Liver (tissue), 9 donors: ENCODE measurements around the gene CABLES1. TPM values are rescaled to one million over a fixed set of nuclear protein-coding genes. Genes with fewer than 3 reads are reported as not detected.

Experiments used
- DNase-seq: peaks from one replicate; pipeline ENCODE4 v3.0.0-alpha.2; 2017; ENCODE audit warnings: low spot score
- H3K27ac ChIP-seq, 2 donors: one replicate each; pipeline ENCODE4 v1.7.0; 2013; ENCODE audit warnings: inconsistent platforms in 2 of 2, low read length in 2 of 2, control low read depth in 1 of 2, low read depth in 1 of 2, mild to moderate bottlenecking in 1 of 2
- H3K27me3 ChIP-seq, 4 donors: one replicate each; pipeline versions ENCODE4 v1.6.1 to v1.7.0; 2013; ENCODE audit warnings: low read length in 3 of 4, inconsistent platforms in 1 of 4, mild to moderate bottlenecking in 1 of 4, moderate library complexity in 1 of 4; ENCODE audit not compliant: control insufficient read depth in 4 of 4, insufficient read depth in 4 of 4
- H3K36me3 ChIP-seq, 4 donors: one replicate each; pipeline versions ENCODE4 v1.6.1 to v1.7.0; 2013; ENCODE audit warnings: low read length in 3 of 4, mild to moderate bottlenecking in 3 of 4, low read depth in 1 of 4, moderate library complexity in 1 of 4; ENCODE audit not compliant: control insufficient read depth in 4 of 4, insufficient read depth in 3 of 4
- H3K4me1 ChIP-seq, 4 donors: one replicate each; pipeline versions ENCODE4 v1.6.1 to v1.7.0; 2013; ENCODE audit warnings: low read length in 3 of 4, mild to moderate bottlenecking in 3 of 4, moderate library complexity in 1 of 4; ENCODE audit not compliant: control insufficient read depth in 4 of 4, insufficient read depth in 4 of 4
- H3K4me3 ChIP-seq, 3 donors: one replicate each; pipeline versions ENCODE4 v1.6.1 to v1.7.0; 2013; ENCODE audit warnings: low read length in 3 of 3, control low read depth in 1 of 3, low read depth in 1 of 3, mild to moderate bottlenecking in 1 of 3
- H3K9ac ChIP-seq, 2 donors: one replicate each; pipeline ENCODE4 v1.7.0; 2013; ENCODE audit warnings: low read length in 2 of 2, mild to moderate bottlenecking in 2 of 2, moderate library complexity in 2 of 2, control low read depth in 1 of 2, low read depth in 1 of 2
- H3K9me3 ChIP-seq, 4 donors: one replicate each; pipeline versions ENCODE4 v1.6.1 to v1.7.0; 2013; ENCODE audit warnings: low read length in 3 of 4; ENCODE audit not compliant: control insufficient read depth in 4 of 4
- CTCF ChIP-seq: fragments of 150-350 bp; IDR thresholded peaks from 2 replicates; pipeline ENCODE4 v1.5.1; 2017; ENCODE audit warnings: improper control_type of control experiment, low read depth, low read length; ENCODE audit not compliant: missing input control
- EGR1 ChIP-seq, 2 donors: IDR thresholded peaks; 2 replicates each; pipeline ENCODE4 v1.6.1; 2016 to 2018; ENCODE audit warnings: antibody characterized with exemption in 2 of 2, low read depth in 2 of 2
- FOXA1 ChIP-seq: IDR thresholded peaks from 2 replicates; pipeline ENCODE4 v1.6.1; 2016; ENCODE audit warnings: antibody characterized with exemption
- HNF4A ChIP-seq, 2 donors: conservative IDR thresholded peaks; 2 replicates each; pipeline ENCODE4 v1.6.1; 2016; ENCODE audit warnings: antibody characterized with exemption in 2 of 2, mild to moderate bottlenecking in 2 of 2
- HNF4G ChIP-seq: IDR thresholded peaks from 2 replicates; pipeline ENCODE4 v1.6.1; 2016; ENCODE audit warnings: antibody characterized with exemption
- JUND ChIP-seq, 2 donors: IDR thresholded peaks; 2 replicates each; pipeline ENCODE4 v1.6.1; 2016; ENCODE audit warnings: antibody characterized with exemption in 2 of 2
- REST ChIP-seq: IDR thresholded peaks from 2 replicates; pipeline ENCODE4 v1.6.1; 2016; ENCODE audit warnings: antibody characterized with exemption, mild to moderate bottlenecking
- SP1 ChIP-seq: IDR thresholded peaks from 2 replicates; pipeline ENCODE4 v1.6.1; 2018; ENCODE audit warnings: antibody characterized with exemption, mild to moderate bottlenecking
- YY1 ChIP-seq: IDR thresholded peaks from 2 replicates; pipeline ENCODE4 v1.6.1; 2016; ENCODE audit warnings: antibody characterized with exemption, mild to moderate bottlenecking
- WGBS: extraction: QIAGEN DNeasy Blood & Tissue Kit; methylation state at CpG from one replicate; pipeline ENCODE4 v1.1.7; 2013; 5-methylcytosine and 5-hydroxymethylcytosine counted together
- polyA plus RNA-seq, 2 donors: library from polyadenylated mRNA; stranded (reverse) in 1 of 2; unstranded in 1 of 2; fragments of 200-250 nt in 1 of 2; fragments of >200 nt in 1 of 2; fragmentation: Nextera tagmentation in 1 of 2; extraction: Ambion mirVana in 1 of 2; gene quantifications; one replicate each; pipeline versions ENCODE4 v1.2.1 to v1.2.3, GENCODE V29; 2013 to 2015
- total RNA-seq, 2 donors: library from RNA; depleted of rRNA; stranded (reverse); fragments of >200 nt; gene quantifications; one replicate each; pipeline ENCODE4 v1.2.3, GENCODE V29; 2014
- TF ChIP-seq, protein P1 (sequence below): IDR thresholded peaks from 2 replicates; pipeline ENCODE4 v1.6.1; 2016; ENCODE audit warnings: antibody characterized with exemption
- TF ChIP-seq, protein P2 (sequence below): IDR thresholded peaks from 2 replicates; pipeline ENCODE4 v1.6.1; 2016; ENCODE audit warnings: antibody characterized with exemption
- donor health status: healthy.
- donor health status: healthy.
- donor health status: healthy.
- donor health status: healthy.
- donor health status: healthy.

Gene CABLES1
- total and polyA plus RNA-seq, 4 donors, result 3.3 to 8.9 (median 4.5) TPM

- TF ChIP-seq, protein P1, sequence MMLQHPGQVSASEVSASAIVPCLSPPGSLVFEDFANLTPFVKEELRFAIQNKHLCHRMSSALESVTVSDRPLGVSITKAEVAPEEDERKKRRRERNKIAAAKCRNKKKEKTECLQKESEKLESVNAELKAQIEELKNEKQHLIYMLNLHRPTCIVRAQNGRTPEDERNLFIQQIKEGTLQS, result no peak
- TF ChIP-seq JUND (IDR thresholded peaks at IDR 0.05), result no peak
- no peak for TF ChIP-seq SP1
- no peak for TF ChIP-seq EGR1 (IDR thresholded peaks at IDR 0.05; ENCODE audit: low read depth in 2 of 2)
- no peak for TF ChIP-seq CTCF
- TF ChIP-seq HNF4G, result no peak
- TF ChIP-seq YY1, result no peak
- peaks cover 0 to 7% (median 4%) of the 10 kb centered on the region in 4 donors for H3K36me3 ChIP-seq
- no peak overlapping the region for H3K4me3 ChIP-seq
- no peak overlapping the region for H3K9ac ChIP-seq
- no peak for DNase-seq
- H3K4me1 ChIP-seq, result no peaks in the 10 kb centered on the region
- H3K27ac ChIP-seq, result no peak overlapping the region
- no peaks in the 10 kb centered on the region for H3K9me3 ChIP-seq
- WGBS, result 89% methylated on average over 8 of the region's 8 CpGs
- no peaks in the 10 kb centered on the region for H3K27me3 ChIP-seq
Measured at GRCh38 chr18:23200756-23201155, 65.5 kb downstream of the CABLES1 start.

DNA sequence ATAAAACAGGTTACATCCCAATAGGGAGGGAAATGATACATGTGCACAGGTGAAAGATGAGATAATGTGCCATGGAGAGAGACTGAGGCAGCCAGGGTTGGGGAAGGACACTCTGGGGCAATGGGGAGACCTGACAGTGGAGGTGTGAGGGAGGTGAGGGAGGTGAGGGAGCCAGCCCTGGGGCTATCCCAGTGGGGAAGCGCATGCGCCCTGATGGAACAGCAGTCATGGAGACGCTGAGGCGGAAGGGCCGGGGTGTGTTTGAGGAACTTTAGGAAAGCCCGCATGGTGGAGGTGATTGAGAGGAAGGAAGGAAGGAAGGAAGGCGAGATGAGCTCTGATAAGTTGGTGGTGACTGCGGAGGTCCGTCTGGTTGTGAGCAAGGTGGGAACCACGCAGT, 66.5 kb downstream of the CABLES1 start:
- Histone ChIP-seq H3K4me1 (no peaks in the 10 kb centered on the region), H3K36me3 (peaks cover 0 to 7% (median 3%) of the 10 kb centered on the region in 4 donors), H3K27me3 (no peaks in the 10 kb centered on the region), H3K9ac (no peak overlapping the region), H3K4me3 (no peak overlapping the region), H3K27ac (no peak overlapping the region), H3K9me3 (no peaks in the 10 kb centered on the region)
- TF ChIP-seq REST, result no peak
- TF ChIP-seq JUND (IDR thresholded peaks at IDR 0.05), result no peak
- no peak for TF ChIP-seq SP1
- TF ChIP-seq EGR1 (IDR thresholded peaks at IDR 0.05; ENCODE audit: low read depth in 2 of 2), result no peak
- TF ChIP-seq HNF4A (conservative IDR thresholded peaks at IDR 0.05), result no peak
- no peak for TF ChIP-seq FOXA1
- TF ChIP-seq, protein P1, result no peak
- TF ChIP-seq, protein P2, sequence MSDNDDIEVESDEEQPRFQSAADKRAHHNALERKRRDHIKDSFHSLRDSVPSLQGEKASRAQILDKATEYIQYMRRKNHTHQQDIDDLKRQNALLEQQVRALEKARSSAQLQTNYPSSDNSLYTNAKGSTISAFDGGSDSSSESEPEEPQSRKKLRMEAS, result no peak
- no peak for DNase-seq
- 85% methylated on average over 10 of the region's 10 CpGs for WGBS
